ENCODE measurements around the gene CATSPERE. TPM values are rescaled to one million over a fixed set of nuclear protein-coding genes. Genes with fewer than 3 reads are reported as not detected.
A peak's percentile ranks its signal among the peaks of the same experiment; 100 is the strongest.
"Not testable (repeated sequence)": the region's sequence is repeated elsewhere in the genome, so short reads cannot be mapped to it uniquely, and the experiment has no call there.

Gene CATSPERE
- total RNA-seq, 1 donor from 2014 or later = 3.3 TPM

- DNase-seq (ENCODE audit: low spot score) = no peak
These were observed 84.4 kb downstream of the CATSPERE start for GRCh38 chr1:244545511-244545910.

DNA sequence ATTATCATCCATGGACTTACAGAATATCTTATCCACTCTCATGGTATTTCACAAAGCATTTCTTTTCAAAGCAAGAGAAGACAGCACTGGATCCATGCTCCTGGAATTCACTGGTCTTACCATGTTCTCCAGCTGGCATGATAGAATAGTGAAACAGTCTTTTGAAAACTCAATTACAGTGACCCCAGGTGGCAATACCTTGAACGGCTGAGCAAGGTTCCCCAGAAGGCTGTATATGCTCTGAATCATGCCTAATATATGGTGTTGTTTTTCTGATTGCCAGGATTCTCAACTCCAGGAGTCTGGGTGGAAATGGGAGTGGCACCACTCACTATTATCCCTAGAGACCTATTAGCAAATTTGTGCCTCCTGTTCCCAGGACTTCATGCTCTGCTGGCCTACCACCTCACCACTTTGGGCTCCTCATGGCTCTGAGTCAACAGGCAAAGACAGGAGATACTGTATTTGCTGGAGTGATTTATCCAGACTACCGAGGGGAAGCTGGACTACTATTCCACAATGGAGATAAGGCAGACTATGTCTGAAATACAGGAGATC lies 87.6 kb downstream of the CATSPERE start:
- no peak for DNase-seq (ENCODE audit: low spot score)

DNA sequence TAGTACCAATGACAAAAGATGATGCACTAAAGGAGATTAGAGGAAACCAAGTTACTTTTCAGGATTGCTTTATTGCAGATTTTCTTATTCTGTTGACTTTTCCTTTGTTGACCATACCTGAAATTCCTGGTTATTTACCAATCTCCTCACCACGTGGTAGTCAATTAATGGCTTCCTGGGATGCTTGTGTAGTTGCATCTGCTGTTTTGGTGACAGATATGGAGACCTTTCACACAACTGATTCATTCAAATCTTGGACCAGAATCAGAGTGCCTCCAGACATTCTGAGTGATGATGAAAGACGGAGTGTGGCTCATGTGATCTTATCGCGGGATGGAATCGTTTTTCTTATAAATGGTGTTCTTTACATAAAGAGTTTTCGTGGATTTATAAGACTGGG lies 91.3 kb downstream of the CATSPERE start:
- no peak for DNase-seq (ENCODE audit: low spot score)

DNA sequence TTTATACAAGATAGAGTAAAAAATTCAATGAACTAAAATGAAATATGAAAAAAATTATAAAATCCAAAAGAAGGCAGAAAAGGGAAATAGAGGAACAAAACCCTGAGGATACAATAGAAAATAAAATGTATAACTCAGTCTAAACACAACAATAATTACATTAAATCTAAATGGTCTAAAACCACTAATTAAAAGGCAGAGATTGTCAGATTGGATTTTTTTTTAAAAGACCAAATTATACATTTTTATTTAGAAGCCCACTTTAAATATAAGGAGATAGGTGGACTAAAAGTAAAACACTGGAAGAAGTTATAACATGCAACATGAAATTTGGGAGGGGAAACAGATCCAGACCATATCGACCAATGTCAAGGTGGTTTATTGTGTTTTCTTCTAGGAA lies 95.2 kb downstream of the CATSPERE start:
- no peak for DNase-seq (ENCODE audit: low spot score)

DNA sequence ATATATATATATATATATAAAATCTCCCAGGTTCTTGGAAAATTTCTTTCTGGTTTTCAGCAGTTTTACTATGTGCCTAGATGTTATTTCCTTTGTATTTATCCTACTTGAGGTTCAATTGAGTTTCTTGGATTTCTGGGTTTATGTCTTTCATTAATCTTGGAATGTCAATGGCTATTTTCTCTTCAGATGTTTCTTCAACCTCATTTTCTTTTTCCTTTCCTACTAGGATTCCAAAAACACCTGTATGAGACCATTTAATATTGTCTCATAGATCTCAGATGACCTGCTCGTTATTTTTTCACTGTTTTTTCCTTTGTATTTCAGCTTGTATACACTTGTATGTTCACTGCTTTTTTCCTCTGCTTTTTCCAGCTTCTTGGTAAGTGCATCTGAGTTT lies 96.5 kb downstream of the CATSPERE start:
- DNase-seq (ENCODE audit: low spot score) = no peak

- DNase-seq (ENCODE audit: low spot score) = no peak
These were observed 98.5 kb downstream of the CATSPERE start for GRCh38 chr1:244559561-244559960.

DNA sequence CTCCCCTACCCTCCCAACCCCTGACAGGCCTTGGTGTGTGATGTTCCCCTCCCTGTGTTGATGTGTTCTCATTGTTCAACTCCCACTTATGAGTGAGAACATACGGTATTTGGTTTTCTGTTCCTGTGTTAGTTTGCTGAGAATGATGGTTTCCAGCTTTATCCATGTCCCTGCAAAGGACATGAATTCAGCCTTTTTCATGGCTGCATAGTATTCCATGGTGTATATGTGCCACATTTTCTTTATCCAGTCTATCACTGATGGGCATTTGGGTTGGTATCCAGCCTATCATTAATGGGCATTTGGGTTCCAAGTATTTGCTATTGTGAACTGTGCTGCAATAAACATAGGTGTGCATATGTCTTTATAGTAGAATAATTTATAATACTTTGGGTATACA lies 101.8 kb downstream of the CATSPERE start:
- not testable (repeated sequence) for DNase-seq (ENCODE audit: low spot score)

GRCh38 chr1:244573768-244574167 lies 112.7 kb downstream of the CATSPERE start:
- DNase-seq (ENCODE audit: low spot score) = no peak

DNA sequence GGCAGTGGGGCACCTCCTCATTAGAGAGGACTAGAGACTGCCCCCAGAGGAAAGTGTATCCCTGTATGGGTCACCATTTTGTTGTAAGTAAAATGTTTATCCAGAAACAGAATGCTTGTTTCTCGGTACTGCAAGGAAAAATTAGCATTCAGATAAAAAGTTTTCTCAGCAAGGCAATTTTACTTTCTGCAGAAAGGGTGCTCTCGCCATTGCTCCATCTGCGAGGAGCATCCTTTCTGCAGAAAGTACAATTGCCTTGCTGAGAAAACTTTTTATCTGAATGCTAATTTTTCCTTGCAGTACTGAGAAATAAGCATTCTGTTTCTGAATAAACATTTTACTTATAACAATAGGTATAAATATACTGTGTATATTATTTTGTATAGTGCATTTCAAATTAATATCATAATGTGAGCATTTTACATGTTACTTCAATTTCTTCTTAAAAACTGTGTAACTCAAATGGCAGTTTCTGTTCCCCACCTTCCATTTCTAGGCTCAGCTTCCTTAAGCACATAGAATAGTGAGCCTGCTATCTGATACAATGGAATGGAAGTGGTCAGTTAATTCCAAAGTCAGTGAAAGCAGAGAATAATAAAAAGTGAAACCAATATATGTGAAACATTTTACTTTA lies 115.3 kb downstream of the CATSPERE start:
- no peak for DNase-seq (ENCODE audit: low spot score)

- DNase-seq (ENCODE audit: low spot score) = not testable (repeated sequence)
These were observed 117.1 kb downstream of the CATSPERE start for GRCh38 chr1:244578205-244578604.

DNA sequence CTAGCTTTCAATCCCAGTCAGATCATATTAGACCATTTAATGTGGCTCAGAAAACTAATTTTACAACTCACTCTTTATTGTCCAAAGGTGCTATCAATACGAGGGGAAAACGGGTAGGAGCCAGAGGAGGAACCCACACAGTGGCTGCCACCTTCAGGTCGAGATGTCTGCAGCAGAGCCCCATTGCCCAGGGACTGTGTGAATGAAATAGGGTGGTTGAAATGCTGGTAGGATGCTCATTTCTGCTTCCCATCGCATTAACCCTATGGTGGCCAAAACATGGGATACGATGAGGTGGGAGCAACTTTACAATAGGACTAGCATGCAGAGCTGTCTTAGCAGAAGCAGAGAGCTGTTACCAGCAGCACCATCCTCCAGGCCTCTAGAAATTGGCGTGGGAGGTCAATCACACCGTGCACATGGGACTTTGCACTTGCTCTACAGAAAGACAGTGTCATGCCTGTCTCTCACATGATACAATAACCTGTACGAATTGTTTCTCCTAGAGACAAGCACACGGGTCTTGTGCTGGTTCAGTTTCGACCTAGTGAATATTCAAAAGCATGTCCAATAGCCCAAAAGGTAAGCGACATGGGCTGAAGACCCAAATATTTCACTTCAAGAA lies 122.4 kb downstream of the CATSPERE start:
- DNase-seq (ENCODE audit: low spot score) = no peak

GRCh38 chr1:244585867-244586266 lies 124.8 kb downstream of the CATSPERE start:
- DNase-seq (ENCODE audit: low spot score) = no peak

GRCh38 chr1:244590670-244591069 lies 129.6 kb downstream of the CATSPERE start:
- DNase-seq (ENCODE audit: low spot score) = no peak

- no peak for DNase-seq (ENCODE audit: low spot score)
These were observed 137.5 kb downstream of the CATSPERE start for GRCh38 chr1:244598611-244599010.

DNA sequence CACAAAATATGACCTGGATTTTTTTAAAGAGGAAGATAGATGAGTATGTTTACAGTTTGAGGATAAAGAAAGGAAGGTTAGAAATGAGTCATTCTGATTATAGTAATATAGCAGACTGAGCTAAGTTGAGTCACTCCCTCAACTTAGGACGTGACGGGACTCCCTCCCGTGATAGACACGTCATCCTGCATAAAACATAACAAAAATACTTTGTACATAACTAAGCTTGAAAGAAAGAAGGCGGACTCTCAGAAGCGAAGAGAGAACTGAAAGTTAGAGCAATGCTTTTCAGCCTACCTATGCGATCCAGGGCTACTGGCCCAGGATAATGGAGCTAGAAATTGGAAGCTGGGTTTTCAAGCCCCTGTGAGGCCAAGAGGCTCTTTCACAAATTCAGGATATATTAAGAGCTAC lies 138.9 kb downstream of the CATSPERE start:
- DNase-seq (ENCODE audit: low spot score) = peak; percentile 45

DNA sequence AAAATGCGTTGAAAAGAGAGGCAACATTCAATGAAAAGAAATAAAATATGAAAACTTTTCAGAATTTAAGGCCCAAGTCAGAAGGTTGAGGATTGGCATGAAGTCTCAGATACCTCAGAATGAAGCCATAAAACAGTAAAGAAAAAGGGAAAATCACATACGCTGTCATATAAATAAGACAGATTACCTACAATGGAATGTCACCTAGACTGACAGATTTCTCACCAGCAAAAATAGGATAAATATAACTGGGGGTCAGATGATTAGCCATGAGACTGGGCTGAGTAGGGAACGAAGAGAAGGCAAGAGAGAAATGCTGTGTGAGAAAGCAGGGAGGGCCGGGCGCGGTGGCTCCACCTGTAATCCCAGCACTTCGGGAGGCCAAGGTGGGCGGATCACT lies 140.3 kb downstream of the CATSPERE start:
- no peak for DNase-seq (ENCODE audit: low spot score)

DNA sequence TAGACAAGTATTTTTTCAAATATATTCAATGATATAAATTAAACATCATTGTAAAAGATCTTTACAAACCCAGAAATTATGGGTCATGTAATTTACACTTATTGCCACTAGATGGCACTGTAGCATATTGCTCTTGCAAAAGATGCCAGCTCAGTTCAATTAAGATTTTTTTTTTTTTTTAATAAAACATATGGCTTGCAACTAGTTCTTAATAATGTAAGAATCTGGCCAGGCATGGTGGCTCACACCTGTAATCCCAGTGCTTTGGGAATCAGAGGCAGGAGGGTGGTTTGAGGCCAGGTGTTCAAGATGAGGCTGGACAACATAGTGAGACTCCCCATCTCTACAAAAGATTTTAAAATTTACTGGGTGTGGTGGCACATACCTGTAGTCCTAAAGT lies 142.4 kb downstream of the CATSPERE start:
- no peak for DNase-seq (ENCODE audit: low spot score)

DNA sequence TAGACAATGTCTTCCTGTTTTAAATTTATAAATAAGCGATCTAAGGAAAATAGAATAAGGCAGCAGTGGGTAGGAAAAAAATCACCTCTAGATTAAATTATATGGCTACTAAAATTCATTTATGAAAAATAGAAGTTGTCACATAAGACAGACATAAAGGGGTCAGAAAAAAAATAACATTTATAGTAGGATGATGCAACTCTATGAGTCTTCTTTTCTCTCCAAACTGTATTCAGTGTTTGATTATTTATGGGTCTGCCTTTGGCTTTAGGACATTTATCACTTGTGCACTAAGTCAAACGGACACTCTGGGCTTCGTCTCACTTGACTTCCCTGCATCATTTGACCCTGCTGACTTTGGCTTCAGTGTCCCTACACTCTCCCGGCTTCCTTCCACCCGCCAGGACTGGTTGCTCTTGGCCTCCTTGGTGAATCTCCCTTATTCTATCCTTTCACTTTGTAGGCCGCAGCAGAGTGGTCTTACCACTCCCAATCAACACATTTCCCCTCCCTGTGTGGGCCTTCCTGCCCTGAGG lies 144.8 kb downstream of the CATSPERE start:
- no peak for DNase-seq (ENCODE audit: low spot score)

GRCh38 chr1:244614113-244614836 lies 153.2 kb downstream of the CATSPERE start:
- no peak for DNase-seq (ENCODE audit: low spot score)

GRCh38 chr1:244614879-244615278 lies 153.8 kb downstream of the CATSPERE start:
- DNase-seq (ENCODE audit: low spot score) = no peak

DNA sequence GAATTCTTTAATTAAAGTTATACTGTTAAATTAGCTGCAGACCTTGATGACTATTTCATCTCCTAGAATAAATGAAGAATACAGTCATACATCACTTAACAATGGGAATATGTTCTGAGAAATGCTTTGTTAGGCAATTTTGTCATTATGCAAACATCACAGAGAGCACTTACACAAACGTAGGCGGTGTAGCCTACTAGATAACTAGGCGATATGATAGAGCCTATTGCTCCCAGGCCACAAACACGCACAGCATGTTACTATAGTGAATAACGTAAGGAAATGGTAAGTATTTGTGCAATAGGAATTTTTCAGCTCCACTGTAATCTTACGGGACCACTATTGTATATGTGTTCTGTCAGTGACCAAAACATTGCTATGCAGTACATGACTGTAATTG lies 154.2 kb downstream of the CATSPERE start:
- no peak for DNase-seq (ENCODE audit: low spot score)

DNA sequence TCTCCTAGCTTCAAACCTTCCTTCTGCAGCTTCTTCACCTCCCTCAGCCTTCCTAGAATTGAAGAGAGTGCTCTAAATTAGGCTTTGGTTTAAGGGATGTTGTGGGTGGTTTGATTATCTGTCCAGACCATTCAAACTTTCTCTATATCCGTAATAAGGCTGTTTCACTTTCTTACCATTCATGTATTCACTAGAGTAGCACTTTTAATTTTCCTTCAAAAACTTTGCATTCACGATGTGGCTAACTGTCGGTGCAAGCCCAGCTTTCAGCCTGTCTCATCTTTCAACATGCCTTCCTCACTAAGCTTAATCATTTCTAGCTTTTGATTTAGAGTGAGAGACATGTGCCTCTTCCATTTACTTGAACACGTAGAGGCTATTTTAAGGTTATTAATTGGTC lies 165.6 kb downstream of the CATSPERE start:
- no peak for DNase-seq (ENCODE audit: low spot score)

- no peak for DNase-seq (ENCODE audit: low spot score)
These were observed 167.7 kb downstream of the CATSPERE start for GRCh38 chr1:244628789-244629188.

Measured in ureter (tissue), 1 donor.